HEK293 (cell line): Measurements from ENCODE around the gene SSTR4.

Experiments
- CTCF ChIA-PET: fragments of 350-600 bp; formaldehyde crosslinking; extraction: SDS; loops from one replicate; lab custom pipeline; 2021; ENCODE audit warnings: antibody characterized with exemption; lab: Yijun Ruan, JAX
- POLR2A ChIA-PET: fragments of 300-600 bp; formaldehyde crosslinking; extraction: SDS; loops from one replicate; lab custom pipeline; 2020; ENCODE audit warnings: antibody characterized with exemption, inconsistent platforms; lab: Yijun Ruan, JAX
- H3K27ac ChIP-seq: fragments of 200-500 bp; sonication (Bioruptor generic); 2 replicates; pipeline ENCODE4 v1.5.1; 2014; ENCODE audit warnings: low read depth, low read length, control low read depth, inconsistent platforms; ENCODE audit errors: extremely low read depth
- H3K36me3 ChIP-seq, 2 experiments: fragments of 200-500 bp in 1 of 2; sonication (Bioruptor generic) in 1 of 2; 1 replicate in 1 of 2; 2 replicates in 1 of 2; pipeline ENCODE4 v1.5.1; 2014 to 2017; ENCODE audit warnings: inconsistent platforms in 2 of 2, low read length in 2 of 2; ENCODE audit not compliant: control insufficient read depth in 2 of 2, insufficient read depth in 1 of 2
- H3K4me1 ChIP-seq: fragments of 200-500 bp; sonication (Bioruptor generic); 2 replicates; pipeline ENCODE4 v1.5.1; 2014; ENCODE audit warnings: mild to moderate bottlenecking, low read length, inconsistent platforms; ENCODE audit not compliant: control insufficient read depth, insufficient read depth
- H3K4me3 ChIP-seq: 2 replicates; pipeline ENCODE4 v1.5.1; 2011; ENCODE audit warnings: low read depth, mild to moderate bottlenecking, control low read depth, low read length, moderate library complexity
- H3K9me3 ChIP-seq: fragments of 200-500 bp; sonication (Bioruptor generic); 2 replicates; pipeline ENCODE4 v1.5.1; 2014; ENCODE audit warnings: low read depth, low read length, inconsistent platforms; ENCODE audit not compliant: control insufficient read depth, insufficient read depth
- GFI1B ChIP-seq: fragments of 450-650 bp; formaldehyde crosslinking; IDR thresholded peaks from 2 replicates; pipeline ENCODE4 v1.5.1; 2016; ENCODE audit warnings: missing biosample characterization, missing genetic modification characterization
- HOXC10 ChIP-seq: sonication (generic); formaldehyde crosslinking; IDR thresholded peaks from 2 replicates; pipeline ENCODE4 v1.8.1; 2023; ENCODE audit warnings: mild to moderate bottlenecking, missing genetic modification reagents
- KLF7 ChIP-seq: fragments of 450-650 bp; formaldehyde crosslinking; IDR thresholded peaks from 2 replicates; pipeline ENCODE4 v1.5.1; 2016; ENCODE audit warnings: missing biosample characterization, missing genetic modification characterization, borderline replicate concordance
- KLF8 ChIP-seq: fragments of 450-650 bp; formaldehyde crosslinking; IDR thresholded peaks from 2 replicates; pipeline ENCODE4 v1.5.1; 2016; ENCODE audit warnings: missing biosample characterization, missing genetic modification characterization
- PRDM1 ChIP-seq: fragments of 450-650 bp; formaldehyde crosslinking; IDR thresholded peaks from 2 replicates; pipeline ENCODE4; 2016; ENCODE audit warnings: missing biosample characterization, missing genetic modification characterization
- SCRT2 ChIP-seq: fragments of 450-650 bp; formaldehyde crosslinking; IDR thresholded peaks from 2 replicates; pipeline ENCODE4 v1.5.1; 2016; ENCODE audit warnings: missing biosample characterization, missing genetic modification characterization
- ZNF10 ChIP-seq: fragments of 450-650 bp; formaldehyde crosslinking; IDR thresholded peaks from 2 replicates; pipeline ENCODE4 v1.5.1; 2017; ENCODE audit warnings: missing biosample characterization, missing genetic modification characterization
- ZNF175 ChIP-seq: fragments of 450-650 bp; formaldehyde crosslinking; IDR thresholded peaks from 2 replicates; pipeline ENCODE4 v1.5.1; 2016; ENCODE audit warnings: missing biosample characterization, missing genetic modification characterization
- ZNF223 ChIP-seq: fragments of 450-650 bp; formaldehyde crosslinking; IDR thresholded peaks from 2 replicates; pipeline ENCODE4 v1.5.1; 2016; ENCODE audit warnings: missing biosample characterization, missing genetic modification characterization
- ZNF266 ChIP-seq: fragments of 450-650 bp; formaldehyde crosslinking; IDR thresholded peaks from 2 replicates; pipeline ENCODE4 v1.5.1; 2016; ENCODE audit warnings: missing biosample characterization, missing genetic modification characterization, low read depth
- ZNF423 ChIP-seq: fragments of 450-650 bp; formaldehyde crosslinking; IDR thresholded peaks from 2 replicates; pipeline ENCODE4 v1.5.1; 2016; ENCODE audit warnings: missing biosample characterization, missing genetic modification characterization
- ZNF510 ChIP-seq: fragments of 450-650 bp; formaldehyde crosslinking; IDR thresholded peaks from 2 replicates; pipeline ENCODE4 v1.5.1; 2018; ENCODE audit warnings: mild to moderate bottlenecking, missing genetic modification characterization, missing biosample characterization; ENCODE audit not compliant: insufficient replicate concordance
- ZNF530 ChIP-seq: fragments of 450-650 bp; formaldehyde crosslinking; IDR thresholded peaks from 2 replicates; pipeline ENCODE4 v1.5.1; 2016; ENCODE audit warnings: low read depth, missing biosample characterization, missing genetic modification characterization
- ZNF585B ChIP-seq: fragments of 450-650 bp; formaldehyde crosslinking; IDR thresholded peaks from 2 replicates; pipeline ENCODE4 v1.5.1; 2016; ENCODE audit warnings: missing biosample characterization, missing genetic modification characterization
- ZNF639 ChIP-seq: fragments of 450-650 bp; formaldehyde crosslinking; IDR thresholded peaks from 2 replicates; pipeline ENCODE4 v1.5.1; 2016; ENCODE audit warnings: missing biosample characterization, missing genetic modification characterization
- ZNF654 ChIP-seq: fragments of 450-650 bp; formaldehyde crosslinking; IDR thresholded peaks from 2 replicates; pipeline ENCODE4 v1.5.1; 2016; ENCODE audit warnings: low read depth, missing biosample characterization, missing genetic modification characterization
- ZNF677 ChIP-seq: fragments of 450-650 bp; IDR thresholded peaks from 2 replicates; pipeline ENCODE4 v1.5.0; 2018; ENCODE audit warnings: missing biosample characterization, mild to moderate bottlenecking, missing genetic modification characterization, moderate library complexity
- ZNF692 ChIP-seq: fragments of 450-650 bp; formaldehyde crosslinking; IDR thresholded peaks from 2 replicates; pipeline ENCODE4 v1.5.1; 2016; ENCODE audit warnings: missing biosample characterization, missing genetic modification characterization
- ZNF701 ChIP-seq: fragments of 450-650 bp; formaldehyde crosslinking; IDR thresholded peaks from 2 replicates; pipeline ENCODE4 v1.5.1; 2016; ENCODE audit warnings: missing biosample characterization, missing genetic modification characterization
- ZNF768 ChIP-seq: fragments of 450-650 bp; formaldehyde crosslinking; IDR thresholded peaks from 2 replicates; pipeline ENCODE4 v1.5.1; 2018; ENCODE audit warnings: missing biosample characterization, mild to moderate bottlenecking, missing genetic modification characterization
- ZNF776 ChIP-seq: fragments of 450-650 bp; formaldehyde crosslinking; IDR thresholded peaks from 2 replicates; pipeline ENCODE4 v1.5.0; 2017; ENCODE audit warnings: missing biosample characterization, missing genetic modification characterization, borderline replicate concordance
- TF ChIP-seq, protein P1 (sequence below): fragments of 450-650 bp; formaldehyde crosslinking; optimal IDR thresholded peaks from 2 replicates; pipeline ENCODE3; 2016; ENCODE audit warnings: missing biosample characterization, mild to moderate bottlenecking, missing genetic modification characterization
- TF ChIP-seq, protein P2 (sequence below): fragments of 450-650 bp; formaldehyde crosslinking; IDR thresholded peaks from 2 replicates; pipeline ENCODE4 v1.5.1; 2016; ENCODE audit warnings: missing biosample characterization, missing genetic modification characterization

SSTR4 gene

DNA sequence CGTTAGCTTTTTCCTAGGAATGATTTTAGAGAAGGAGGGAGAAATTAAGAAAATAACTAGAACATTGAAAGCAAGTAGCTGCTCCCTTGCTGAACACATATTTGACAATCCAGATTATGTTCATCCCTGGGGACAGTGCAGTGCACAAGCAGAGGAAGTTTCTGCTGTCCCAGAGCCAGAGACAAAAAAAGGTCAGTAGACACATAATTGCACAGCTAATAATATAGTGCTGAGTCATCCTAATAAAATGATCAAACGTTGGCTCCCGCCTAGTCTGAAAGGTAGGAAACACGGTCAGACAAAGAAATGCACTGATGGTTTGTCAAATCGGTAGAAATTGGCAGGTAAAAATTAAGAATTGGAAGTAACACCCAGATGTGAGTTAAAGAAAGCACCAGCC is 21.7 kb upstream of the SSTR4 start:
- H3K4me1 ChIP-seq = no peaks in the 10 kb centered on the region
- POLR2A ChIA-PET = no interaction called here
- CTCF ChIA-PET = interaction anchor here (0.5 to 2.2 kb wide), 3 partner anchors 44 to 321 kb away, joined by 3 to 7 read pairs (median 5); no protein-coding TSS in a partner anchor
- H3K4me3 ChIP-seq = no peak overlapping the region
- H3K27ac ChIP-seq = no peak overlapping the region
- no peaks in the 10 kb centered on the region for H3K36me3 ChIP-seq
- TF ChIP-seq ZNF585B (tag by site-specific recombination) (no peak), ZNF510 (tag by site-specific recombination) (no peak), ZNF701 (tag by site-specific recombination) (no peak), KLF8 (tag by site-specific recombination) (no peak), ZNF677 (tag by site-specific recombination) (no peak), ZNF639 (no peak), HOXC10 (CRISPR knock-in tag) (no peak), ZNF266 (tag by site-specific recombination) (no peak), ZNF530 (tag by site-specific recombination) (no peak), SCRT2 (no peak), ZNF223 (tag by site-specific recombination) (no peak), ZNF654 (tag by site-specific recombination) (no peak), PRDM1 (tag by site-specific recombination) (no peak), ZNF175 (tag by site-specific recombination) (no peak), ZNF776 (tag by site-specific recombination) (no peak), KLF7 (tag by site-specific recombination) (no peak)
- TF ChIP-seq, protein P1, sequence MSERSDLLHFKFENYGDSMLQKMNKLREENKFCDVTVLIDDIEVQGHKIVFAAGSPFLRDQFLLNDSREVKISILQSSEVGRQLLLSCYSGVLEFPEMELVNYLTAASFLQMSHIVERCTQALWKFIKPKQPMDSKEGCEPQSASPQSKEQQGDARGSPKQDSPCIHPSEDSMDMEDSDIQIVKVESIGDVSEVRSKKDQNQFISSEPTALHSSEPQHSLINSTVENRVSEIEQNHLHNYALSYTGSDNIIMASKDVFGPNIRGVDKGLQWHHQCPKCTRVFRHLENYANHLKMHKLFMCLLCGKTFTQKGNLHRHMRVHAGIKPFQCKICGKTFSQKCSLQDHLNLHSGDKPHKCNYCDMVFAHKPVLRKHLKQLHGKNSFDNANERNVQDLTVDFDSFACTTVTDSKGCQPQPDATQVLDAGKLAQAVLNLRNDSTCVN (tag by site-specific recombination) = no peak
- no peaks in the 10 kb centered on the region for H3K9me3 ChIP-seq

- no peaks in the 10 kb centered on the region for H3K9me3 ChIP-seq
- POLR2A ChIA-PET = no interaction called here
- TF ChIP-seq GFI1B (tag by site-specific recombination) (no peak), ZNF768 (tag by site-specific recombination) (no peak), ZNF423 (tag by site-specific recombination) (no peak), ZNF677 (tag by site-specific recombination) (no peak), ZNF175 (tag by site-specific recombination) (no peak), ZNF10 (tag by site-specific recombination) (no peak), ZNF692 (tag by site-specific recombination) (no peak)
- TF ChIP-seq, protein P2, sequence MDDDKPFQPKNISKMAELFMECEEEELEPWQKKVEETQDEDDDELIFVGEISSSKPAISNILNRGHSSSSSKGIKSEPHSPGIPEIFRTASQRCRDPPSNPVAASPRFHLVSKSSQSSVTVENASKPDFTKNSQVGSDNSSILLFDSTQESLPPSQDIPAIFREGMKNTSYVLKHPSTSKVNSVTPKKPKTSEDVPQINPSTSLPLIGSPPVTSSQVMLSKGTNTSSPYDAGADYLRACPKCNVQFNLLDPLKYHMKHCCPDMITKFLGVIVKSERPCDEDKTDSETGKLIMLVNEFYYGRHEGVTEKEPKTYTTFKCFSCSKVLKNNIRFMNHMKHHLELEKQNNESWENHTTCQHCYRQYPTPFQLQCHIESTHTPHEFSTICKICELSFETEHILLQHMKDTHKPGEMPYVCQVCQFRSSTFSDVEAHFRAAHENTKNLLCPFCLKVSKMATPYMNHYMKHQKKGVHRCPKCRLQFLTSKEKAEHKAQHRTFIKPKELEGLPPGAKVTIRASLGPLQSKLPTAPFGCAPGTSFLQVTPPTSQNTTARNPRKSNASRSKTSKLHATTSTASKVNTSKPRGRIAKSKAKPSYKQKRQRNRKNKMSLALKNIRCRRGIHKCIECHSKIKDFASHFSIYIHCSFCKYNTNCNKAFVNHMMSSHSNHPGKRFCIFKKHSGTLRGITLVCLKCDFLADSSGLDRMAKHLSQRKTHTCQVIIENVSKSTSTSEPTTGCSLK (tag by site-specific recombination) = no peak
- CTCF ChIA-PET = interaction anchor here (1.0 kb wide), 1 partner anchor 33 kb away, joined by 3 read pairs; no protein-coding TSS in a partner anchor
- H3K27ac ChIP-seq = no peak overlapping the region
- no peak overlapping the region for H3K4me3 ChIP-seq
- no peaks in the 10 kb centered on the region for H3K4me1 ChIP-seq
- no peaks in the 10 kb centered on the region for H3K36me3 ChIP-seq
Observed at GRCh38 chr20:23017516-23017915, 17.6 kb upstream of the SSTR4 start.
